ENCODE measurements around the gene DIAPH1.

The DIAPH1 gene

DNA sequence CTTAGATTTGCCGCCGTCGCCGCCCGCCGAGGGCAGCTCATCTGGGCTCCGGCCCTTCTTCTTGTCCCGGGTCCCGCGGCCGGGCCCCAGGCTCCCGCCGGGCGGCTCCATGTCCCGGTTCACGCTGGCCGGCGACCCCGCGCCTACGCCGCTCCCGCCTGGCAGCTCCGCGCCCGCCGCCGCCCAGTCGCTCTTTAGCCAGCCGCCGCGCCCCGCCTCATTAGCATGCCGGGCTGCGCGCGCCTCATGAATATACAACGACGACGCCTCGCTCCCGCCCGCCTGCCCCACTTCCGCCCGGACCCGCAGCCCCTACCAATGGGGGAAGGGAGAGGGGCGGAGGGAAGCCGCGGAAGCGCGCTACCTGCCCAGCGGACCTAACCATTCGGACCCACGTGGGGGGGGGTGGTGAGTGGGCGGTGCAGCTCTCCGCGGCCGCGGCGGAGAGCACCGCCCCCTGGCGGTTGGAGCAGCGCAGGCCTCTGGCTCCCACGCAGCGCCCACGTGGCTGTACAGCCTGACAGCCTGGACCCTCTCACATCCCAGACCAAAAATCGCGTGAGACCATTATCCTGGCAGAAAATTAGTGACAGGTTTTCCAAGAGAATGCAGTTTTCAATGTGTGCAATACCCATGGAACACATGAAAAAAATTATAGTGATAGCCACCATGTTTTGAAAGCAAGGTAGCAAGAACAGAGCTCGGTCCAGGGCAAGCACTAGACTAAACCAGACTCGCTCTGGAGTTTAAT lies at the start of gene DIAPH1:
Gene DIAPH1 (minus strand): TSS at position 197 of the 751 bp plus-strand sequence. CDS start 86 bp downstream, at position 111.
- DNase-seq (ENCODE audit: insufficient read length, low spot score) = peak; percentile 79

DNA sequence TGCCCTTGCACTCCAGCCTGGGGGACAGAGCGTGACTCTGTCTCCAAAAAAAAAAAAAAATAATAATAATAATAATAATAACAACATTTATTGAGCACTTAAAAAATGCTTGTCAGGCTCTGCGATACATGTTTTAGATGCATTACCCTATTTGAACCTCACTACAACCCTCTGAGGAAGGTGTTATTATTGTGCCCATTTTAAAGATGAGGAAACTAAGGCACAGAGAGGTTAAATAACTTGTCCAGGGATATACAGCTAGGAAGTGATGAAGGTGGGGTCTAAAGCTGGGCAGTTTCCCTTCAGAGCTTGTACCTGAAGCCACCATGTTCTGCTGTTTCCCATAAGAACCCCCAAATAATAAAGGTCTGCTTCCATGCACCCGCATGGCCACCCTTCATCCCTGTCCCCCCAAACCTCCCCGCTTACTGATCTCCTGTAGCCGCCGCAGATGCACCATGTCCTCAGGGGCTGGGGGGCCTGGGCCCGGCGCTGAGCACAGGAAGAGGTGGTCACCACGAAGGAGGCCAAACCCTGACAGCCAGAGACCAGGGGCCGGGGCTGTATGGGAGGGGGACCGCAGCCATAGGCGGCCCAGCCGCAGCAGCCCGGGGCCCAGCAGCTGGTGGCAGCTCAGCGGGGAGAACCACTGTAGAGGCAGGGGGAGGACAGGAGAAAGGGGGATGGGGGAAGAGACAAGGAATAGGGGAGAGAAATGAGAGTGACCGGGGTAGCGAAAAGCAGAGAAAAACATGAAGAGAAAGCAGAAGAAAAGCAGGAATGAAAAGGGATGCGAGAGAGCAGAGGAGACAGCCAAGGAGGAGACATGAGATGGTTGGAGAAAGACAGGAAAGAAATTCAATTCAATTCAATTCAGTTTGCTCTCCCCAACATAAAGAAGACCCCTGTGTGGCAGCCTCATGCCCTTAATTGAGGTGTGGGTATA lies 47.5 kb upstream of the DIAPH1 start:
- FAIRE-seq (no peak), DNase-seq (ENCODE audit: insufficient read length, low spot score) (no peak)

More for the DNA sequence above, at the start of gene DIAPH1:
- FAIRE-seq = peak; percentile 93

GRCh38 chr5:141664733-141665461 lies 46.1 kb upstream of the DIAPH1 start:
- DNase-seq (ENCODE audit: insufficient read length, low spot score) (peak; percentile 90), FAIRE-seq (peak; percentile 96)

DNA sequence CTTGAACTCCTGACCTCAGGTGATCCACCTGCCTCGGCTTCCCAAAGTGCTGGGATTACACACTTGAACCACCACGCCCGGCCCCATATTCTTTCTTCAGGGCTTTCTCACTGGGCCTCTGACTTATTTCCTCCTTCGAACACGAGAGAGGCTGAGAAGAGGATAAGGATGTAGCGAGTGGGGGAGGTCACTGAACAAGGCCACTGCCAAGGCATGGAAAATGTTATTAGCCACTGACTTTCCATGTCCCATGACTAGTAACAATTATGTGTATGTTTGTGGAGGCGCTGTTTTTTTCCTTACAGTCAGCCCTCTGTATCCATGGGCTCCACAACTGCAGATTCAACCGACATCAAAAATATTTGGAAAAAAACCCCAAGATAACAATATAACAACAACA lies 44.7 kb upstream of the DIAPH1 start:
- FAIRE-seq (no peak), DNase-seq (ENCODE audit: insufficient read length, low spot score) (no peak)

GRCh38 chr5:141662028-141662427 lies 43.2 kb upstream of the DIAPH1 start:
- DNase-seq (ENCODE audit: insufficient read length, low spot score) (no peak), FAIRE-seq (no peak)

GRCh38 chr5:141657937-141658545 lies 39.2 kb upstream of the DIAPH1 start:
- no peak for DNase-seq (ENCODE audit: insufficient read length, low spot score)
- no peak for FAIRE-seq

DNA sequence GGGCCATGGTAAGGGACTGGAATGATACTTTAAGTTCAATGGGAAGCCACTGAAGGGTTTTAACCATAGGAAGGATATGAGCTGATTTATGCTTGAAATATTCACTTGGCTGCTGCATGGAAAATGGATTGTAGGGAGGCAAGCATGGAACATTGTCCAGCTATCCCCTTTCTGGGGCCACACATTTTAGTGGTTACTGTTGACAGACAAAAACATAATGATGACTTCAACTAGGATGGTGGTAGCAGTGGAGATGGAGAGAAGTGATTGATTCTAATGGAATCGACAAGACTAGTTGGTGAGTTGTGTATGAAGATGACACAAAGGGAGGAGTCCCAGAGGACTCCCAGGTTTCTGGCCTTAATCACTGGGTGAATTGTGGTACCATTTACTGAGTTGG lies 38.6 kb upstream of the DIAPH1 start:
- DNase-seq (ENCODE audit: insufficient read length, low spot score) (no peak), FAIRE-seq (no peak)

- DNase-seq (ENCODE audit: insufficient read length, low spot score) (no peak), FAIRE-seq (no peak)
Measured at GRCh38 chr5:141656396-141656795, 37.6 kb upstream of the DIAPH1 start.

DNA sequence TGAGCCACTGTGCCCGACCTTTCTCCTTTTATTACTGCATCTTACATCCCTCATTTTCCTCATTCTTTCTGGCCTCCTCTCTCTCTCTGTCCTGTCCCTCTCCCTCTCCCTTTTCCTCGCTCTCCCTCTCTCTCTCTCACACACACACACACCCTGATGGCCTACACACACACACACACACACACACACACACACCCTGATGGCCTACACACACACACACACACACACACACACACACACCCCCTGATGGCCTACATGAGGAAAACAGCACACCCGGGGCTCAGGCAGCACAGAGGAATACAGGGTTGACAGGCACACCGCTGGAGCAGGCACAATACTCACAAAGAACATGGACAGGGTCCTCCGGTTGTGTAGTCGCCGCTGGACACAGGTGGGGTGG lies 36.2 kb upstream of the DIAPH1 start:
- FAIRE-seq (no peak), DNase-seq (ENCODE audit: insufficient read length, low spot score) (no peak)

- FAIRE-seq = no peak
Measured at GRCh38 chr5:141654298-141654697, 35.5 kb upstream of the DIAPH1 start.

DNA sequence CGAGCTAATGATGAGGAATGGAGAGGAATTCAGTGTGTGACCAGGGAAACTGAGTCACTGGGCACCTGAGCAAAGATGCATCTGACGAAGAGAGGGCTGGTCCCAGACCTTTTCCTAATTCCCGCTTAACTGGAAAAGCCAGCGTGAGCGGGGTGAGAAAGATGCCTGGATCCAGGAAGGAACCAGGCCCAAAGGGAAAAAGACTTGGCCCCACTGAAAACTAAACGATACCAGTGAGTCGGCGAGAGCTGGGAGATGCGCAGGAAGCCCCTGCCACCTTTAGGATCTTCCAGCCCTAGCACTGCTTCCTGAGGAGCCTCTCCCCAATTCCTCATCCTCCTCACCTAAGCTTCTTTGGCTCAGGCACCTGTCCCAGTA lies 32.9 kb upstream of the DIAPH1 start:
- FAIRE-seq (no peak), DNase-seq (ENCODE audit: insufficient read length, low spot score) (no peak)

More at GRCh38 chr5:141654298-141654697, 35.5 kb upstream of the DIAPH1 start:
- no peak for DNase-seq (ENCODE audit: insufficient read length, low spot score)

DNA sequence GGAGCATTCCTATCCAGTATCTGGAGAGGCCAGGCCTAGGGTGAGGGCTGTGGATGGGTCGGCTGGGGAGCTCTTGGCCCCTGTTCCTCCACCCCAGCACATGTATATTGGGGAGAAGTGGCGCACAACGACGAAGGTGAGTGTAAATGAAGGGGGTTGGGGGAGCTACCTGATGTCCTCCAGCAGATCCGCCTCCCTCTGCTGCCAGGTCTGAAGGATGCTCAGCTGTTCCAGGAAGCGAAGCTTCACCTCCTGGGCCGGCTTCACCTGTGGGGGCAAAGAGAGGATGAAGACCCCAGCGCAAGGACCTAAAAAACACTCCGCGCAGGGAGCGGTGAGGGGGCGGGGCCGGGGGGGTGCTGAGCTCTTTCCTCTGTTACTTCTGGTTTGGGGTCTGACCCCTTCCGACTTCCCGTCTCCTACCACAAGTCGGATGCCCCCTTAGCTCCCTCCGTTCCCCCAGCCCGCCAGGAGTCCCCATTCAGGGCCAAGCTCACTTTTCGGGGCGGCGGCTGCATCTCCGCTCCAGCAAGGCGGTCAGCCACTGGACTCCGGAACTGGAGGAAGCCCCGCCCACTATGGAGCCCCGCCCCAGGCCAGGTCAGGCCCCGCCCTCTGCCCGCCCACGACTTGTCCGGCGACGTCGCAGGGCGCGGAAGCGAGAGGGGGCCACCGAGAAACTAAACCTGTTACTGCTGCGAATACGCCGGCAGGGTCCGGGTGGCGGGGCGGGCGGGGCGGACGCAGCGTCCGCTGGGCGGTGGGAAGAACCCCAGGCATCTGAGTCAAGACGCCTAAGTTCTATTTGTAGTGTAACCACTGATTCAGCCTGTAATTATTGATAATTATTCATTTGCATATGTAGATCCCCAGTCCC lies 32.3 kb upstream of the DIAPH1 start, which contains the start of gene FCHSD1:
Gene FCHSD1 (minus strand): TSS at position 568 of the 877 bp plus-strand sequence. CDS start 50 bp downstream, at position 518.
- FAIRE-seq = peak; percentile 87

DNA sequence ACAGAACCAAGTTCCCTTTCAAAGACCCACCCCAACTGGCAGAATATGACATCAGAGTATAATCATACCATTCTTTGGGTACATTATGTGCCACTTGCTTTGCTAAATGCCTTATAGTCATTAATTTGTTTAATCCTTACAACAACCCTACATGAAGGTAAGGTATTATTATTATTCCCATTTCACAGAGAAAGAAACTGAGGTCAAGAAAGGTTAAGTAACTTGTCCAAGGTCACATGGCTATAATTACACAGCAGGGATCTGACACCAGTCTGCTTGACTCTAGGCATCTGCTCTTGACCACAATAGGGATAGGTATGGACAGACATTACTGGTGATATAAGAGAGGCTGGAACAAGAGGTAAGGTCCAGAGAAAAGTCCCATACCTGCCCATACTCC lies 31.2 kb upstream of the DIAPH1 start:
- FAIRE-seq (no peak), DNase-seq (ENCODE audit: insufficient read length, low spot score) (no peak)

More for the DNA sequence above, 32.3 kb upstream of the DIAPH1 start, which contains the start of gene FCHSD1:
- DNase-seq (ENCODE audit: insufficient read length, low spot score) = peak; percentile 99

GRCh38 chr5:141649056-141649688 lies 30.4 kb upstream of the DIAPH1 start:
- DNase-seq (ENCODE audit: insufficient read length, low spot score) = no peak
- no peak for FAIRE-seq

GRCh38 chr5:141647851-141648250 lies 29.1 kb upstream of the DIAPH1 start:
- FAIRE-seq = no peak
- DNase-seq (ENCODE audit: insufficient read length, low spot score) = no peak

GRCh38 chr5:141647242-141647641 lies 28.4 kb upstream of the DIAPH1 start:
- FAIRE-seq (no peak), DNase-seq (ENCODE audit: insufficient read length, low spot score) (no peak)

GRCh38 chr5:141646026-141646425 lies 27.2 kb upstream of the DIAPH1 start:
- FAIRE-seq (no peak), DNase-seq (ENCODE audit: insufficient read length, low spot score) (no peak)

DNA sequence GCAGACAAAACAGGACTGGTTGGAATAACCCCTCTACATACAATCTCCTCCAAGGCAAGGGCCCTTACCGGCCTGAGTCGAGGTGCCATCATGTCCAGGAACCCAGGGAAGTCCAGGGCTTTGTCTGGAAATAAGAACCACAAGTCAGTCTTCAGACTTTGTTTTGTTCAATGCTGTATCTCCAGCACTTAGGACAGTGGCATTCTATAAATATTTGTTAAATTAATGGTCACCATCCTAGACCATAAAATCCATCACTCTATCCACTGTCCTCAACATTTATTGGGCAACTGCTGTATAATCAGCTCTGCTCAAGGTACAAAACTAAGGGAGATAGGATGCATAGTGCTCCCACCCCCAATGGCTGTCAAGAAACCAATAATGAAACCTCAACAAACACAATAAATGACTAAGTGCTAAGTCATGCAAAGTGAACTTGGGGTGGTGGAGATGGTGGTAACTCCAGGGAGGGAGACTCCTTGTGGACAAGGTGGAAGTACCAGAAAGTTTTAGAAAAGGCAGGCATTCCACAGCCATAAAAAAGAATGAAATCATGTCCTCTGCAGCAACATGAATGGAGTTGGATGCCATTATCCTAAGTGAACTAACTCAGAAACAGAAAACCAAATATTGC lies 23.0 kb upstream of the DIAPH1 start:
- peak; percentile 81 for FAIRE-seq
- no peak for DNase-seq (ENCODE audit: insufficient read length, low spot score)

Data from GM19239 (cell line).